HepG2 (cell line): ENCODE measurements around the gene BAHD1.

Experiments
- ATF5 ChIP-seq: sonication (generic); formaldehyde crosslinking; IDR thresholded peaks from 2 replicates; pipeline ENCODE4 v1.4.0; 2020; ENCODE audit warnings: mild to moderate bottlenecking, low read depth, missing genetic modification reagents
- CTCF ChIP-seq: sonication (generic); formaldehyde crosslinking; IDR thresholded peaks from 2 replicates; pipeline ENCODE4 v1.5.0; 2020; ENCODE audit warnings: mild to moderate bottlenecking, missing genetic modification reagents, moderate library complexity
- DMAP1 ChIP-seq: IDR thresholded peaks from 2 replicates; pipeline ENCODE4 v1.6.1; 2016
- EP300 ChIP-seq, 3 experiments: sonication (generic) in 1 of 3; formaldehyde crosslinking in 1 of 3; IDR thresholded peaks; 2 replicates each; pipeline versions ENCODE4 v1.5.1 to v1.6.1; 2011 to 2020; ENCODE audit warnings: low read depth in 2 of 3, low read length in 2 of 3, borderline replicate concordance in 1 of 3, improper control_type of control experiment in 1 of 3, mild to moderate bottlenecking in 1 of 3, missing genetic modification reagents in 1 of 3, moderate library complexity in 1 of 3
- EZH2 ChIP-seq: conservative IDR thresholded peaks from 2 replicates; pipeline ENCODE4 v1.6.1; 2012; ENCODE audit warnings: mild to moderate bottlenecking, low read depth, low read length, moderate library complexity
- HMG20A ChIP-seq: IDR thresholded peaks from 2 replicates; pipeline ENCODE4 v1.6.1; 2016; ENCODE audit warnings: borderline replicate concordance
- POLR2A ChIP-seq, 2 experiments: IDR thresholded peaks; 2 replicates each; pipeline ENCODE4 v1.6.1; 2011; ENCODE audit warnings: low read depth in 2 of 2, low read length in 2 of 2, mild to moderate bottlenecking in 1 of 2, moderate library complexity in 1 of 2; ENCODE audit not compliant: insufficient read depth in 1 of 2
- PRPF4 ChIP-seq: fragments of 200-400 bp; formaldehyde crosslinking; IDR thresholded peaks from 2 replicates; pipeline ENCODE4 v1.6.1; 2016; ENCODE audit warnings: low read length, low read depth; ENCODE audit not compliant: poor library complexity, severe bottlenecking
- ZNF451 ChIP-seq: sonication (generic); formaldehyde crosslinking; IDR thresholded peaks from 2 replicates; pipeline ENCODE4 v1.5.0; 2020; ENCODE audit warnings: mild to moderate bottlenecking, missing genetic modification reagents
- TF ChIP-seq, protein P1 (sequence below): sonication (generic); formaldehyde crosslinking; IDR thresholded peaks from 2 replicates; pipeline ENCODE4 v1.4.0; 2020; ENCODE audit warnings: mild to moderate bottlenecking, missing genetic modification reagents
- TF ChIP-seq, protein P2 (sequence below): sonication (generic); formaldehyde crosslinking; IDR thresholded peaks from 2 replicates; pipeline ENCODE4 v1.4.0; 2020; ENCODE audit warnings: low read depth, missing genetic modification reagents

- no peak for TF ChIP-seq ATF5
- no peak for TF ChIP-seq POLR2A (IDR thresholded peaks at IDR 0.05; ENCODE audit: insufficient read depth in 1 of 2, low read depth in 2 of 2, low read length in 2 of 2)
- TF ChIP-seq DMAP1 (CRISPR knock-in tag), result no peak
- TF ChIP-seq PRPF4, result no peak
- TF ChIP-seq ZNF451 (CRISPR knock-in tag), result no peak
- no peak for TF ChIP-seq EP300 (IDR thresholded peaks at IDR 0.05; ENCODE audit: low read depth in 2 of 2, low read length in 2 of 2)
- no peak for TF ChIP-seq EP300 (CRISPR knock-in tag; IDR thresholded peaks at IDR 0.05; ENCODE audit: borderline replicate concordance)
- TF ChIP-seq HMG20A, result no peak
- no peak for TF ChIP-seq EZH2
- TF ChIP-seq, protein P1, sequence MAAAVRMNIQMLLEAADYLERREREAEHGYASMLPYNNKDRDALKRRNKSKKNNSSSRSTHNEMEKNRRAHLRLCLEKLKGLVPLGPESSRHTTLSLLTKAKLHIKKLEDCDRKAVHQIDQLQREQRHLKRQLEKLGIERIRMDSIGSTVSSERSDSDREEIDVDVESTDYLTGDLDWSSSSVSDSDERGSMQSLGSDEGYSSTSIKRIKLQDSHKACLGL (CRISPR knock-in tag), result no peak
- no peak for TF ChIP-seq CTCF (CRISPR knock-in tag)
- TF ChIP-seq, protein P2, sequence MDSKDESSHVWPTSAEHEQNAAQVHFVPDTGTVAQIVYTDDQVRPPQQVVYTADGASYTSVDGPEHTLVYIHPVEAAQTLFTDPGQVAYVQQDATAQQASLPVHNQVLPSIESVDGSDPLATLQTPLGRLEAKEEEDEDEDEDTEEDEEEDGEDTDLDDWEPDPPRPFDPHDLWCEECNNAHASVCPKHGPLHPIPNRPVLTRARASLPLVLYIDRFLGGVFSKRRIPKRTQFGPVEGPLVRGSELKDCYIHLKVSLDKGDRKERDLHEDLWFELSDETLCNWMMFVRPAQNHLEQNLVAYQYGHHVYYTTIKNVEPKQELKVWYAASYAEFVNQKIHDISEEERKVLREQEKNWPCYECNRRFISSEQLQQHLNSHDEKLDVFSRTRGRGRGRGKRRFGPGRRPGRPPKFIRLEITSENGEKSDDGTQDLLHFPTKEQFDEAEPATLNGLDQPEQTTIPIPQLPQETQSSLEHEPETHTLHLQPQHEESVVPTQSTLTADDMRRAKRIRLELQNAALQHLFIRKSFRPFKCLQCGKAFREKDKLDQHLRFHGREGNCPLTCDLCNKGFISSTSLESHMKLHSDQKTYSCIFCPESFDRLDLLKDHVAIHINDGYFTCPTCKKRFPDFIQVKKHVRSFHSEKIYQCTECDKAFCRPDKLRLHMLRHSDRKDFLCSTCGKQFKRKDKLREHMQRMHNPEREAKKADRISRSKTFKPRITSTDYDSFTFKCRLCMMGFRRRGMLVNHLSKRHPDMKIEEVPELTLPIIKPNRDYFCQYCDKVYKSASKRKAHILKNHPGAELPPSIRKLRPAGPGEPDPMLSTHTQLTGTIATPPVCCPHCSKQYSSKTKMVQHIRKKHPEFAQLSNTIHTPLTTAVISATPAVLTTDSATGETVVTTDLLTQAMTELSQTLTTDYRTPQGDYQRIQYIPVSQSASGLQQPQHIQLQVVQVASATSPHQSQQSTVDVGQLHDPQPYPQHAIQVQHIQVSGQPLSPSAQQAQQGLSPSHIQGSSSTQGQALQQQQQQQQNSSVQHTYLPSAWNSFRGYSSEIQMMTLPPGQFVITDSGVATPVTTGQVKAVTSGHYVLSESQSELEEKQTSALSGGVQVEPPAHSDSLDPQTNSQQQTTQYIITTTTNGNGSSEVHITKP (CRISPR knock-in tag), result no peak
These were observed 40.8 kb downstream of the BAHD1 start for GRCh38 chr15:40481341-40482074.
